Fibroblast of lung (primary cell): ENCODE data around the gene JADE2. TPM values are rescaled to one million over a fixed set of nuclear protein-coding genes. Genes with fewer than 3 reads are reported as not detected.

Experiments used
- DNase-seq, 2 donors: peaks; one replicate each; pipeline versions ENCODE4 v3.0.0 to v3.0.0-alpha.2; 2010; ENCODE audit warnings: low read depth in 2 of 2
- H2AFZ ChIP-seq: 2 replicates; pipeline ENCODE4 v1.5.1; 2012; ENCODE audit warnings: low read length, control low read depth, inconsistent platforms
- H3K27ac ChIP-seq: 2 replicates; pipeline ENCODE4 v1.5.1; 2011; ENCODE audit warnings: low read length, control low read depth; ENCODE audit not compliant: insufficient read depth
- H3K27me3 ChIP-seq: 2 replicates; pipeline ENCODE4 v1.5.1; 2011; ENCODE audit warnings: mild to moderate bottlenecking, low read length; ENCODE audit not compliant: control insufficient read depth, insufficient read depth
- H3K36me3 ChIP-seq: 2 replicates; pipeline ENCODE4 v1.5.1; 2011; ENCODE audit warnings: low read length; ENCODE audit not compliant: control insufficient read depth, insufficient read depth
- H3K4me1 ChIP-seq: 2 replicates; pipeline ENCODE4 v1.5.1; 2011; ENCODE audit warnings: low read length; ENCODE audit not compliant: control insufficient read depth, insufficient read depth; ENCODE audit errors: extremely low read depth
- H3K4me2 ChIP-seq: 2 replicates; pipeline ENCODE4 v1.5.1; 2011; ENCODE audit warnings: low read length, control low read depth; ENCODE audit not compliant: insufficient read depth; ENCODE audit errors: extremely low read depth
- H3K4me3 ChIP-seq, 4 experiments: fragments of 200-600 bp in 1 of 4; sonication (generic) in 1 of 4; replicated peaks in 1 of 4; 2 replicates each; pipeline ENCODE4 v1.5.1; 2011 to 2016; ENCODE audit warnings: low read length in 4 of 4, low read depth in 3 of 4, mild to moderate bottlenecking in 3 of 4, control low read depth in 2 of 4, inconsistent platforms in 1 of 4, mixed read lengths in 1 of 4; ENCODE audit not compliant: insufficient read depth in 1 of 4; ENCODE audit errors: control extremely low read depth in 1 of 4
- H3K79me2 ChIP-seq: 2 replicates; pipeline ENCODE4 v1.5.1; 2012; ENCODE audit warnings: mild to moderate bottlenecking, low read length, inconsistent platforms; ENCODE audit not compliant: control insufficient read depth, insufficient read depth
- H3K9ac ChIP-seq: 2 replicates; pipeline ENCODE4 v1.5.1; 2011; ENCODE audit warnings: mild to moderate bottlenecking, low read length, control low read depth; ENCODE audit not compliant: insufficient read depth
- H3K9me3 ChIP-seq: 2 replicates; pipeline ENCODE4 v1.5.1; 2012; ENCODE audit warnings: low read depth, low read length; ENCODE audit not compliant: control insufficient read depth, insufficient read depth
- H4K20me1 ChIP-seq: 2 replicates; pipeline ENCODE4 v1.5.1; 2011; ENCODE audit warnings: low read length; ENCODE audit not compliant: control insufficient read depth, insufficient read depth; ENCODE audit errors: extremely low read depth
- CTCF ChIP-seq, 2 donors: IDR thresholded peaks in 1 of 2; conservative IDR thresholded peaks in 1 of 2; 1 replicate in 1 of 2; 2 replicates in 1 of 2; pipeline ENCODE4 v1.5.1; 2011 to 2012; ENCODE audit warnings: low read length in 2 of 2, control low read depth in 1 of 2, inconsistent platforms in 1 of 2, low read depth in 1 of 2, mild to moderate bottlenecking in 1 of 2
- EZH2 ChIP-seq: IDR thresholded peaks from 2 replicates; pipeline ENCODE4 v1.5.1; 2012; ENCODE audit warnings: low read length, control low read depth, mild to moderate bottlenecking; ENCODE audit errors: missing control alignments
- polyA plus RNA-seq, 2 donors: library from polyadenylated mRNA; depleted of rRNA in 1 of 2; stranded (reverse) in 1 of 2; unstranded in 1 of 2; fragments of >200 nt; gene quantifications; 2 replicates each; pipeline ENCODE4 v1.2.1, GENCODE V29; 2011 to 2012; ENCODE audit warnings: missing spikeins in 1 of 2
- total RNA-seq: library from RNA; depleted of rRNA; stranded (reverse); fragments of >200 nt; gene quantifications from 2 replicates; pipeline ENCODE4 v1.2.1, GENCODE V29; 2014

Gene JADE2
- total and polyA plus RNA-seq, 2 donors (not counting 1 experiment from before 2014, with no cell fraction given) = 10.0 to 45.9 TPM

DNA sequence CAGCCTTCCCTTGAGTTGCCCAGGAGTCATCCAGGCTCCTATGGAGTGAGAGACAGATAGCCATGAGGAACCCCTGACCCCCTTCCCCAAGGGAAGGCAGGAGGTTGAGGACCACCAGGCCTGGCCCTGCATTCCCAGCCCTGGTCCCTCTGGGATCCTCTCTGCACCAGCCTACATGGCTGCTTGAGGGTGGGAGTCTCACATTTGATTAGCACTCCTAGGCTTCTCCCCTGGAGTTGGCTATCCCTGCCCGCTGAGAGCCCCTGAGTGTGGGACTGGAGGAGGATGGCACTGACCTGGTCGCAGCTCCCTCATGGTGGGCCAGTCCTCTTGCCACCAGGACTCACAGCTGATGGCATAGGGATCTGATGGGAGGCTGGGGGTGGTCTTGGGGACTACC is 60.5 kb downstream of the JADE2 start:
- no peak overlapping the region for H2AFZ ChIP-seq
- TF ChIP-seq CTCF (conservative IDR thresholded peaks at IDR 0.05 in 1 of 2, IDR thresholded peaks at IDR 0.05 in 1 of 2; ENCODE audit: low read depth in 1 of 2, low read length in 2 of 2) = no peak
- no peak for TF ChIP-seq EZH2

DNA sequence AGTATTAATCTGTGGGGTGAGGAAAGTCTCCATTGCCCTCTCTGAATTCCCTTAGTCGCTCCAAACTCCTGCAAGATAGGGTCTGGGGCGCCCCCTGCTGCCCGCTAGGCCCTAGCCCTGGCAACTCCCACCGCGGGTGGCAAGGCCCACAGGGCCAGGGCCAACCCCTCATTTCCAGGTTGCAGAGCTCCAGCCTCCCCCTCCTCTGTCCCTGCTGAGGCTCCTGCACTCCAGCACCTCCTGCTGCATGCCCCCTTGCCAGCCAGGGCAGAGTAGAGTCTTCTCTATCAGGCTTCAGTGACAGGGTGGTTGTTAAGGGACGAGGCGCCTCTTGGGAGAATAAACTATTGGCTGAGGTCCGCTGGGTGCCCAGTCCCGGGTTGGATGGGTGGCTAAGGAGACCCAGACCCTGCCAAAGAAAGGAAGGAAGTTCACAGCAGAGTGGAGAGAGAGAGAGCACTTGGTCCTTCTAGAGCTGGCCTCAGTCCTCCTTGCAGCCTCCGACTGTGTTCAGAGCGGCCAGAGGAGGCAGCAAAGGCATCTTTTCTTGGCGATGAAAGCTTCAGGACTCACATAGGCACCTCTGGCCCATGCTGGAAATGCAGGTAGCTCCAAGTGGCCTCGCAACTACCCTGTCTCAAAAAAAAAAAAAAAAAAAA is 61.5 kb downstream of the JADE2 start:
- H3K4me3 ChIP-seq = no peak overlapping the region
- H3K27me3 ChIP-seq = no peaks in the 10 kb centered on the region
- H3K4me2 ChIP-seq = peak overlapping the region; percentile 48
- TF ChIP-seq EZH2 (no peak), CTCF (conservative IDR thresholded peaks at IDR 0.05 in 1 of 2, IDR thresholded peaks at IDR 0.05 in 1 of 2; ENCODE audit: low read depth in 1 of 2, low read length in 2 of 2) (peak; percentile 89 to 94)
- H3K9me3 ChIP-seq = no peaks in the 10 kb centered on the region
- no peaks in the 10 kb centered on the region for H4K20me1 ChIP-seq
- H3K27ac ChIP-seq = no peak overlapping the region
- H3K36me3 ChIP-seq = no peaks in the 10 kb centered on the region
- H2AFZ ChIP-seq = peak overlapping the region; percentile 82
- peak; percentile 68 to 72 for DNase-seq
- no peak overlapping the region for H3K9ac ChIP-seq
- no peaks in the 10 kb centered on the region for H3K79me2 ChIP-seq
- H3K4me1 ChIP-seq = no peaks in the 10 kb centered on the region

More for the DNA sequence above, 60.5 kb downstream of the JADE2 start:
- H3K9ac ChIP-seq = no peak overlapping the region
- H4K20me1 ChIP-seq = no peaks in the 10 kb centered on the region
- no peak overlapping the region for H3K4me2 ChIP-seq
- H3K27ac ChIP-seq = no peak overlapping the region
- no peaks in the 10 kb centered on the region for H3K27me3 ChIP-seq
- no peaks in the 10 kb centered on the region for H3K79me2 ChIP-seq
- no peaks in the 10 kb centered on the region for H3K9me3 ChIP-seq
- no peak overlapping the region for H3K4me3 ChIP-seq
- no peaks in the 10 kb centered on the region for H3K4me1 ChIP-seq
- no peaks in the 10 kb centered on the region for H3K36me3 ChIP-seq
- DNase-seq = no peak

- Histone ChIP-seq H3K9me3 (no peaks in the 10 kb centered on the region), H3K36me3 (no peaks in the 10 kb centered on the region), H3K4me1 (peaks cover 3% of the 10 kb centered on the region), H4K20me1 (no peaks in the 10 kb centered on the region), H3K79me2 (no peaks in the 10 kb centered on the region), H3K9ac (no peak overlapping the region), H3K4me2 (no peak overlapping the region), H3K4me3 (no peak overlapping the region), H3K27ac (no peak overlapping the region), H2AFZ (no peak overlapping the region), H3K27me3 (no peaks in the 10 kb centered on the region)
- DNase-seq = no peak
- TF ChIP-seq EZH2 = no peak
- no peak for TF ChIP-seq CTCF (conservative IDR thresholded peaks at IDR 0.05 in 1 of 2, IDR thresholded peaks at IDR 0.05 in 1 of 2; ENCODE audit: low read depth in 1 of 2, low read length in 2 of 2)
Measured at GRCh38 chr5:134590992-134591659, 65.7 kb downstream of the JADE2 start.
